Stimulated activated CD4-positive, alpha-beta T cell treated with anti-CD3 and anti-CD28 coated beads, Interleukin-1b, Interleukin-23, amount 100 ng/mL, for 1 hour (primary cell): ENCODE data around the gene ELMO1.

Experiments
- DNase-seq, 2 donors: peaks; one replicate each; pipeline ENCODE4 v3.0.0-alpha.2; 2020; ENCODE audit warnings: low read depth in 2 of 2

ELMO1 gene

GRCh38 chr7:37269711-37270508 is 178.8 kb downstream of the ELMO1 start:
- DNase-seq, result no peak

GRCh38 chr7:37267251-37267650 is 181.4 kb downstream of the ELMO1 start:
- no peak for DNase-seq

- DNase-seq, result no peak
These were observed 182.8 kb downstream of the ELMO1 start for GRCh38 chr7:37265876-37266275.

DNA sequence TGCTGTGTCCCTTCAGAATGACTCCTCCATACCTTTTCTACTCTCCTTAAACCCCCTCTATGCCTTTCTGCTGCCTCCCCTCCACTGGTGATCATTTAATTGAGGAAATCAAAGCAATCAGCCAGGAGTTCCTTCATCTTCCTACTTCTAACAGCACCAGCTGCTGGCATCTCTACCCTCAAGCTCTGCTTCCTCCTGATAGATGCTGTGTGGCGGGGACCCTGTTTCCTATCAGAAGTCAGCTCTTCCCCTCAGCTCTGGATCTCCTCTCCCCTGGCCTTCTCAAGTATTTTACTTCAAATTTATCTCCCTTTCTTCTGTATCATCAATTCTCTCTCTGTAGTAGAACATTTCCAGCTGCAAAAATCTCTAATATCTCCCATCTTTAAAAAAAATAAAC is 183.7 kb downstream of the ELMO1 start:
- DNase-seq, result no peak

DNA sequence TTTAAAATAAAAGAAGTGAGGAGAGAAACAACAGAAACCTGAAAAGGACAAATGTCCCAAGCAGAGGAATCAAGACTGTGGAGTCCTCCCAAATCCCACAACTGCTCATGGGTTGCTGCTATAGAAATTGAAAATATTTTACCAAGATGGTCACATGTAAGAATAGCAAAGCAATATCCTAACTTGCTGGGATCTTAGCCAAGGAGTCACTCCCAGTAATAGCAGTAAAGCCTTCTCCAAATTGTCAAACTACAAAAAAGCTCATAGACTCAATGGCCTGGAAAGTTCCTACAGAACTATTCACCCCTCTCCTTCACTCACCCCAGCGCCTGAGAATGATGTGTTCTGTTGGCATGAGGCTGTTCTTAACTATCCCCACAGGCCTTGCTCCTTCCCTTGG is 186.5 kb downstream of the ELMO1 start:
- no peak for DNase-seq

DNA sequence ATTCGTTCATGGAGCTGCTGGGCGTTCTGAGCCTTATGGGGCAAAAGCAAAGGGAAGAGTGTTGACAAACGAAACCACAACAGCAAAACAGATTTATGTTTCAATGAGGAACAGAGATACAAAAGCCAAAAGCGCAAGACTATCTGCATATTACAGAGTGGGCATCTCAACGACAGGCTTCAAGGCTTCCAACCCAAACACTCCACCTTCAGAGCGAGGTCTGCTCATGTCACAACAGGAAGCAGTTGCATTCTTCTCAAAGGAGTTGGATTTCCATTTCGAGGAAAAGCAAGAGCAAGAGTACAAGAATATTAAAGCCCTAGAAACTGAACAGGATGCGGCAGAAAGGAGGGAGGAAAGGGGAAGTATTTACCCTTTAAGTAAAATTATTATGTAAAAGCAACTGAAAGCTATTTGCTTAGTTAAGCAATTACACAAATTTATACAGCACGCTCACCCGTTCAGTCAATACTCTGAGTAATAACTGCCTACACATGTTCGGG is 189.3 kb downstream of the ELMO1 start:
- DNase-seq, result no peak

GRCh38 chr7:37256631-37257030 is 192.0 kb downstream of the ELMO1 start:
- no peak for DNase-seq

GRCh38 chr7:37255327-37255944 is 193.2 kb downstream of the ELMO1 start:
- no peak for DNase-seq

- DNase-seq, result no peak
These were observed 197.4 kb downstream of the ELMO1 start for GRCh38 chr7:37251222-37251621.

DNA sequence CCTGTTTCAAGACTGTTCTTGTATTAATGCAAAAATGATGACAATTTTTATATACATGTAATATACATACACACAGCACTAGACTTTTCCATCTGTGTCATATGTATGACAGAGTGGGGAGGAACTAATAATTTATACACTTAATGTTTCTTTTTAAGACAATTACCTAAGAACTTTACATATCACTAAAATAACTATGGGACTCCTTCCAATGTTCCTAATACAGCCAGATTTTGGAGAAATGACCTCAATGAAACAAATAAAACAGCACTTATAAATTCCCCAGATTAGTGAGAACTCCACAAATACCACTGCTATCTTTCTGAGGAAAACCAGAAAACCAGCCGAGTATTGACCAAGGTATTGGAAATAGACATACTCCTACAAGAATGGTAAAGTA is 199.4 kb downstream of the ELMO1 start:
- DNase-seq, result no peak

DNA sequence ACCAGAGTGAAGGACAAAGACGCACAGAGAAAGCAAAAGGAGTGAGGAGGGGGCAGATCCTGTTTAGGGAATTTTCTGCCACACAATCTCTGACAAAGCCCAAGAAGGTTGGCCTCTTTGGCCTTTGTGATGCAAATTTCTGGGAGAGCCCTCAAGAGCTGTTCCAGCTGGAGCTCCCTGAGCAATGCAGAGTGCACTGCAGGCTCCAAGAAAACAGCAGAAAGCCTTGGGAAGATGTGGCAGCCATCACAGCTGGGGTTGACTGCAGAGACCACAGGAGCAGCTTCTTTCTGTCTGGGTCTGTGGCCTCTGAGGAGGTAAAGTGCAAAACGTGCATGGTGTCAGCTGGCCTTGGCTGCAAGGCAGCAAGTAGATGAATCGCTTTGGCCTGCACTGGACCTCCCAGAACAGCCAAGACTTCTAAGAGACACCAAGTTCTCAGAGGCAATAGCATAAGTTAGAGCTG is 200.2 kb downstream of the ELMO1 start:
- DNase-seq, result no peak

DNA sequence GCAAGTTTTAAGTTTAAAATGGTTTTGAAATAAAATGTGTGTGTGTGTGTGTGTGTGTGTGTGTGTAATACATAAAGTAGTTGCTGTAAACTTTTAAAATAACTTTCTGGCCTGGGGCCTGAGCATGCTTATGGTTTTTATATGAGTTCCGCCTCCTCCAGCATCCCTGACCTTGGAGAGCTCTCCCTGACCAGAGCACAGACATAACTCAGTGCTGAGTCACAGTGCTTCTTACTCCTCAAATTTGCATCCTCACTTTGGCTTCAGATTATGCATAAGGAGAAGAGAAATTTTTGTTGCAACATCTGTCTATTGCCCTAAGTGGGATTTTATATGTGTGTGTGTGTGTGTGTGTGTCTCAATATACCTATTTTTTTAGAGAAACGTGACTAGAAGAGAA is 200.8 kb downstream of the ELMO1 start:
- DNase-seq, result no peak

- no peak for DNase-seq
These were observed 203.1 kb downstream of the ELMO1 start for GRCh38 chr7:37245590-37245989.

GRCh38 chr7:37236906-37237305 is 211.8 kb downstream of the ELMO1 start:
- no peak for DNase-seq

- no peak for DNase-seq
These were observed 212.9 kb downstream of the ELMO1 start for GRCh38 chr7:37235813-37236212.

- no peak for DNase-seq
These were observed 213.7 kb downstream of the ELMO1 start for GRCh38 chr7:37234928-37235327.

DNA sequence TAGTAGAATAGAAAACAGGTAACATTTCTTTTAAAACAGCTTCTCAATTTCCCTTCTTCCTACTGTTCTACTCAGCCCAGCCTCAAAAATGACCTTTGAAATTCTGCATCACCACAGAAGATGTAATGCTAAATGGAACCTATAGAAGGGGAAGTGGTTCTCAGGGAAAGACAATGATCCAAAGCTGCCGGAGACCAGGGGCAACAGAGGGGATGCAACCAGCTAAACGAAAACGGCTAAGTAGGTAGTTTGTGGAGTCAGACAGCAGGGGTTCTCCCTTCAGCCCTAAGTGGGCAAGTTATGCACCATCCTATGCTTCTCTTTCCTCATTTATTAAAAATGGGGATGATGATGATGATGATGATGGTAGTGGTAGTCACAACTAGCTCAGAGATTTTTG is 214.3 kb downstream of the ELMO1 start:
- no peak for DNase-seq

- no peak for DNase-seq
These were observed 217.1 kb downstream of the ELMO1 start for GRCh38 chr7:37231613-37232012.

DNA sequence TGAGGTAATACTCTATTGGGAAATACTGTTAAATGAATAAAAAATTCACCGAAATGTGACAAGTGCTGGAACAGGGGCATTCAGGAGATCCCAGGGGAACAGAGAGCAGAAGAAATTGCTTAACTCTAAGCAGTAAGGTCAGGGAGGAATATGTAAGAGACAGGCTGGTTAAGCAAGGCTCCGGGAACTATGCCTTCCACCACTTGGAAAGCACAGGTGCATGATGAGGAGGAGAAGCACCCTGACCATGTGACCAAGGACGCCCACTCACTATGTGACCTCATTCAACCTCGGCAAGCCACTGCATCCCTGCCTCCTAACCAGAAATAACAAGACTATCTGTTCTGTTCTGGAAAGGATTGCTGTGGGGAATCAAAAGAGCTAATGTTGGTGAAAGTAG is 218.4 kb downstream of the ELMO1 start:
- no peak for DNase-seq

DNA sequence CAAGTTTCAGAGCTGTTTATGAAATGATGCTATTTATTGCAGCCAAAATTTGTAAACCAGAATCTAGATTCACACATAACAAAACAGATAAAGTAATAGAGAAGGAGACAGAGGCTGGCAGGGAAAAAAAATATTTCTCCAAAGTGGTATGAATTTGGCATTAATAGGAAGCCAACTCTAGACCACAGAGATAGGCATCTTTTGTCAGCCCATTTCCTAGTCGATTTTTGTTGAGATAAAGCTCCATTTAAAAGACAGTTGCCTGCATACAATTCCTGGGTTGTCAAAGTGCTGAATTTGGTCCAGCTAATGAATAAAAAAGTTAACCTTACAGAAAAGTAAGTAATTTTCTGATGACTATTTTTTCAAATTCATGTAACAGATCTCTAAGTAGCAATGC is 219.3 kb downstream of the ELMO1 start:
- DNase-seq, result no peak

DNA sequence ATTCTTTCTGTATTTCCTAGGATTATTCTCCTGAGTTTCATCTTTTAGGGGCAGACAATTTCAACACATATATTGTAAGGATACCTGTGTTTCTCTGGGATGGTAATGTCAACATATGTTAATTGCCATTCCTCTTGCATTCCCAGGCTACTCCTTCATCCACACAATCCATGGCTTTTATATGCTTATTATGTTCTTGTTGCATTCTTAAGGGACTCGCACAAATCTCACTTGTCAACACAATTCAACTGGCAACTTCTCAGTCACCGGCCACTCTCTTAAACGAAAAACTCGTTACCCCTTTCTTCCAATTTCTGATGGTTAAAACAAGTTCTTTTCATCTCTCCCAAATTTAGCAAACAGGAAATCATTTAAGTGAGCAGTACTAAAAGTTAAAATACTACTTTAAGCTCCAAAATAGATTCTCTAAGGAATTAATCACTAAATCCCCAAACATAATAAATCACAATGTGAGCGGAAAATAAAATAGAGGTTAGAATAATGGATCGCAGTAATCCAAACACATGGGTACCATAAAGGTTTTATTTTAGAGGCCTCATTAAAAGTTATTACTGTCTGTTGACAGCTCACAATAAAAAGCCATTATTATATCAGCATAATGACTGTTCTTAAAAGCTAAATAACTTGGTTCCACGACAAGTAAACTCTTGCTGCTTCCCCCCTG is 223.2 kb downstream of the ELMO1 start:
- no peak for DNase-seq

GRCh38 chr7:37224746-37225145 is 223.9 kb downstream of the ELMO1 start:
- no peak for DNase-seq

GRCh38 chr7:37220664-37221063 is 228.0 kb downstream of the ELMO1 start:
- DNase-seq, result no peak
